ENCODE measurements around the gene COL5A1.

GRCh38 chr9:134882204-134882785, 240.7 kb downstream of the COL5A1 start:
- TF ChIP-seq CTCF (IDR thresholded peaks at IDR 0.05; ENCODE audit: insufficient read depth, low read length) (no peak), REST (IDR thresholded peaks at IDR 0.05; ENCODE audit: insufficient replicate concordance, low read depth) (no peak), POLR2AphosphoS5 (IDR thresholded peaks at IDR 0.05; ENCODE audit: low read depth) (no peak), GABPA (IDR thresholded peaks at IDR 0.05; ENCODE audit: low read depth) (no peak), SPI1 (IDR thresholded peaks at IDR 0.05; ENCODE audit: borderline replicate concordance, low read depth) (no peak)

All from HL-60 (cell line).